HG02852 (cell line): Measurements from ENCODE around the gene B4GALNT3.

Experiments
- ATAC-seq: cut with Tn5 transposase; IDR thresholded peaks from one replicate; pipeline ENCODE4 v1.9.1; 2021; ENCODE audit warnings: mild to moderate bottlenecking, moderate library complexity; ENCODE audit not compliant: unreplicated experiment

The B4GALNT3 gene

GRCh38 chr12:508145-508544 lies 48.4 kb downstream of the B4GALNT3 start:
- ATAC-seq, result no peak

- ATAC-seq, result no peak
Measured at GRCh38 chr12:508795-509194, 49.1 kb downstream of the B4GALNT3 start.

GRCh38 chr12:509500-509899 lies 49.8 kb downstream of the B4GALNT3 start:
- ATAC-seq, result no peak

GRCh38 chr12:510071-510825 lies 50.5 kb downstream of the B4GALNT3 start:
- ATAC-seq, result no peak

- ATAC-seq, result no peak
Measured at GRCh38 chr12:512933-513332, 53.2 kb downstream of the B4GALNT3 start.

GRCh38 chr12:513446-513845 lies 53.7 kb downstream of the B4GALNT3 start:
- ATAC-seq, result no peak

GRCh38 chr12:517538-517937 lies 57.8 kb downstream of the B4GALNT3 start:
- no peak for ATAC-seq

GRCh38 chr12:520119-520518 lies 60.4 kb downstream of the B4GALNT3 start:
- ATAC-seq, result no peak

- ATAC-seq, result no peak
Measured at GRCh38 chr12:522692-523378, 63.1 kb downstream of the B4GALNT3 start.

- no peak for ATAC-seq
Measured at GRCh38 chr12:524167-524951, 64.6 kb downstream of the B4GALNT3 start.

- no peak for ATAC-seq
Measured at GRCh38 chr12:526089-526488, 66.3 kb downstream of the B4GALNT3 start.

- no peak for ATAC-seq
Measured at GRCh38 chr12:527241-527640, 67.5 kb downstream of the B4GALNT3 start.

- no peak for ATAC-seq
Measured at GRCh38 chr12:527729-528128, 68.0 kb downstream of the B4GALNT3 start.

GRCh38 chr12:530308-530707 lies 70.6 kb downstream of the B4GALNT3 start:
- no peak for ATAC-seq

GRCh38 chr12:530821-531220 lies 71.1 kb downstream of the B4GALNT3 start:
- no peak for ATAC-seq

- no peak for ATAC-seq
Measured at GRCh38 chr12:531951-532585, 72.3 kb downstream of the B4GALNT3 start.

- ATAC-seq, result no peak
Measured at GRCh38 chr12:532908-533565, 73.3 kb downstream of the B4GALNT3 start.

- no peak for ATAC-seq
Measured at GRCh38 chr12:533718-534117, 74.0 kb downstream of the B4GALNT3 start.

GRCh38 chr12:534216-534615 lies 74.5 kb downstream of the B4GALNT3 start:
- ATAC-seq, result no peak

GRCh38 chr12:535396-535795 lies 75.7 kb downstream of the B4GALNT3 start:
- no peak for ATAC-seq

GRCh38 chr12:536751-537245 lies 77.1 kb downstream of the B4GALNT3 start:
- ATAC-seq, result no peak
